NCI-H526 (cell line): ENCODE data around the gene XIRP2.
"Not testable (repeated sequence)": the region's sequence is repeated elsewhere in the genome, so short reads cannot be mapped to it uniquely, and the experiment has no call there.

Experiments
- DNase-seq, 2 experiments: peaks; one replicate each; lab custom pipeline; 2025; lab: John Stamatoyannopoulos, UW

Gene XIRP2

GRCh38 chr2:167052825-167053224 lies 164.5 kb downstream of the XIRP2 start:
- no peak for DNase-seq

- no peak for DNase-seq
These were observed 166.6 kb downstream of the XIRP2 start for GRCh38 chr2:167054881-167055280.

GRCh38 chr2:167057446-167057845 lies 169.2 kb downstream of the XIRP2 start:
- no peak for DNase-seq

GRCh38 chr2:167059173-167059572 lies 170.9 kb downstream of the XIRP2 start:
- no peak for DNase-seq

- DNase-seq: no peak
These were observed 181.6 kb downstream of the XIRP2 start for GRCh38 chr2:167069855-167070254.

GRCh38 chr2:167075708-167076107 lies 187.4 kb downstream of the XIRP2 start:
- DNase-seq: not testable (repeated sequence)

- DNase-seq: not testable (repeated sequence)
These were observed 210.7 kb downstream of the XIRP2 start for GRCh38 chr2:167098931-167099330.

GRCh38 chr2:167100506-167100905 lies 212.2 kb downstream of the XIRP2 start:
- no peak for DNase-seq

- no peak for DNase-seq
These were observed 214.9 kb downstream of the XIRP2 start for GRCh38 chr2:167103028-167103756.

GRCh38 chr2:167103757-167104133 lies 215.5 kb downstream of the XIRP2 start:
- DNase-seq: no peak

GRCh38 chr2:167104691-167105090 lies 216.4 kb downstream of the XIRP2 start:
- no peak for DNase-seq

GRCh38 chr2:167109682-167110081 lies 221.4 kb downstream of the XIRP2 start:
- DNase-seq: peak; percentile 71 to 86

GRCh38 chr2:167110345-167110744 lies 222.1 kb downstream of the XIRP2 start:
- peak in 1 of 2 experiments; percentile 18 for DNase-seq

GRCh38 chr2:167114018-167114417 lies 225.7 kb downstream of the XIRP2 start:
- no peak for DNase-seq

- DNase-seq: no peak
These were observed 227.3 kb downstream of the XIRP2 start for GRCh38 chr2:167115541-167115940.

GRCh38 chr2:167122389-167122788 lies 234.1 kb downstream of the XIRP2 start:
- no peak for DNase-seq

GRCh38 chr2:167126165-167126564 lies 237.9 kb downstream of the XIRP2 start:
- DNase-seq: no peak

GRCh38 chr2:167127135-167127534 lies 238.9 kb downstream of the XIRP2 start:
- peak; percentile 3 to 51 for DNase-seq

- DNase-seq: no peak
These were observed 239.8 kb downstream of the XIRP2 start for GRCh38 chr2:167128130-167128529.

- DNase-seq: no peak
These were observed 243.8 kb downstream of the XIRP2 start for GRCh38 chr2:167132066-167132465.

GRCh38 chr2:167132906-167133555 lies 244.8 kb downstream of the XIRP2 start:
- no peak for DNase-seq

- no peak for DNase-seq
These were observed 245.3 kb downstream of the XIRP2 start for GRCh38 chr2:167133614-167134013.

- DNase-seq: peak in 1 of 2 experiments; percentile 1
These were observed 246.2 kb downstream of the XIRP2 start for GRCh38 chr2:167134381-167135072.
